CD14-positive monocyte (primary cell): ENCODE data around the gene SPCS3. TPM values are rescaled to one million over a fixed set of nuclear protein-coding genes. Genes with fewer than 3 reads are reported as not detected.

Experiments
- DNase-seq, 3 donors: peaks; one replicate each; pipeline ENCODE4 v3.0.0-alpha.2; 2011 to 2022
- H2AFZ ChIP-seq: 2 replicates; pipeline ENCODE4 v1.6.0; 2012; ENCODE audit warnings: mild to moderate bottlenecking, low read depth, low read length, inconsistent platforms; ENCODE audit not compliant: insufficient read depth, poor library complexity, severe bottlenecking
- H3K27ac ChIP-seq, 2 donors: 1 replicate in 1 of 2; 2 replicates in 1 of 2; pipeline ENCODE4 v1.5.1; 2012 to 2013; ENCODE audit warnings: low read length in 2 of 2, control low read depth in 1 of 2, inconsistent platforms in 1 of 2, low read depth in 1 of 2, mild to moderate bottlenecking in 1 of 2
- H3K27me3 ChIP-seq, 2 donors: one replicate each; pipeline versions ENCODE4 v1.6.0 to v1.6.1; 2011 to 2013; ENCODE audit warnings: low read length in 2 of 2; ENCODE audit not compliant: control insufficient read depth in 2 of 2, insufficient read depth in 2 of 2
- H3K36me3 ChIP-seq, 2 donors: replicated peaks in 1 of 2; 1 replicate in 1 of 2; 2 replicates in 1 of 2; pipeline versions ENCODE4 v1.5.1 to v1.6.1; 2012 to 2013; ENCODE audit warnings: low read length in 2 of 2, control low read depth in 1 of 2, inconsistent platforms in 1 of 2, mild to moderate bottlenecking in 1 of 2; ENCODE audit not compliant: insufficient read depth in 2 of 2, control insufficient read depth in 1 of 2
- H3K4me1 ChIP-seq, 2 donors: 1 replicate in 1 of 2; 2 replicates in 1 of 2; pipeline versions ENCODE4 v1.5.1 to v1.6.1; 2012 to 2013; ENCODE audit warnings: low read length in 2 of 2, control low read depth in 1 of 2, inconsistent platforms in 1 of 2, mild to moderate bottlenecking in 1 of 2, moderate library complexity in 1 of 2; ENCODE audit not compliant: insufficient read depth in 2 of 2, control insufficient read depth in 1 of 2
- H3K4me2 ChIP-seq: replicated peaks from 2 replicates; pipeline ENCODE3; 2012; ENCODE audit warnings: low read length, moderate library complexity, mild to moderate bottlenecking; ENCODE audit not compliant: poor library complexity, severe bottlenecking; ENCODE audit errors: extremely low read depth
- H3K4me3 ChIP-seq, 3 experiments: fragments of 200-600 bp in 1 of 3; sonication (generic) in 1 of 3; replicated peaks in 1 of 3; 1 replicate in 2 of 3; 2 replicates in 1 of 3; pipeline ENCODE4 v1.5.1; 2011 to 2013; ENCODE audit warnings: low read length in 3 of 3, mild to moderate bottlenecking in 3 of 3, control low read depth in 2 of 3, low read depth in 2 of 3, inconsistent platforms in 1 of 3, moderate library complexity in 1 of 3
- H3K79me2 ChIP-seq: 2 replicates; pipeline ENCODE4 v1.6.0; 2012; ENCODE audit warnings: mild to moderate bottlenecking, control low read depth, inconsistent platforms, low read length, moderate library complexity; ENCODE audit not compliant: insufficient read depth
- H3K9ac ChIP-seq: 2 replicates; pipeline ENCODE4 v1.6.0; 2017; ENCODE audit warnings: low read length, mild to moderate bottlenecking; ENCODE audit not compliant: insufficient read depth, poor library complexity, severe bottlenecking
- H3K9me3 ChIP-seq, 2 donors: replicated peaks in 1 of 2; 1 replicate in 1 of 2; 2 replicates in 1 of 2; pipeline versions ENCODE4 v1.5.1 to v1.6.1; 2012 to 2013; ENCODE audit warnings: low read length in 2 of 2, control low read depth in 1 of 2; ENCODE audit not compliant: control insufficient read depth in 1 of 2, insufficient read depth in 1 of 2
- H4K20me1 ChIP-seq: 2 replicates; pipeline ENCODE4 v1.6.0; 2012; ENCODE audit warnings: mild to moderate bottlenecking, low read length, control low read depth, moderate library complexity; ENCODE audit not compliant: insufficient read depth
- H3K27ac Mint-ChIP-seq, 7 donors: one replicate each; pipeline ENCODE4 v1.8.0; 2020; ENCODE audit warnings: mild to moderate bottlenecking in 7 of 7, mixed read lengths in 7 of 7, moderate library complexity in 6 of 7, inconsistent platforms in 2 of 7
- H3K27me3 Mint-ChIP-seq, 3 donors: one replicate each; pipeline ENCODE4 v1.8.0; 2021 to 2022; ENCODE audit warnings: low read depth in 3 of 3, mild to moderate bottlenecking in 3 of 3, mixed read lengths in 3 of 3, moderate library complexity in 3 of 3, inconsistent platforms in 1 of 3
- H3K36me3 Mint-ChIP-seq, 2 donors: one replicate each; pipeline ENCODE4 v1.8.0; 2020; ENCODE audit warnings: mixed read lengths in 2 of 2, inconsistent platforms in 1 of 2, mild to moderate bottlenecking in 1 of 2
- H3K4me1 Mint-ChIP-seq: one replicate; pipeline ENCODE4 v1.8.0; 2020; ENCODE audit warnings: mild to moderate bottlenecking, mixed read lengths
- H3K4me3 Mint-ChIP-seq, 2 donors: one replicate each; pipeline ENCODE4 v1.8.0; 2020; ENCODE audit warnings: mild to moderate bottlenecking in 2 of 2, mixed read lengths in 2 of 2, moderate library complexity in 1 of 2
- H3K9me3 Mint-ChIP-seq, 7 donors: one replicate each; pipeline ENCODE4 v1.8.0; 2020 to 2022; ENCODE audit warnings: mixed read lengths in 7 of 7, mild to moderate bottlenecking in 6 of 7, moderate library complexity in 6 of 7, inconsistent platforms in 2 of 7
- CTCF ChIP-seq: fragments of 200-600 bp; IDR thresholded peaks from one replicate; pipeline ENCODE4 v1.8.0; 2022; ENCODE audit warnings: antibody characterized with exemption, mild to moderate bottlenecking
- WGBS: methylation state at CpG from one replicate; pipeline ENCODE4 v1.1.5; 2013; ENCODE audit warnings: missing lambda C conversion rate; ENCODE audit not compliant: insufficient coverage; 5-methylcytosine and 5-hydroxymethylcytosine counted together
- intact Hi-C, 2 donors: fragments of 100-400 bp; cut with micrococcal nuclease; formaldehyde crosslinking; loops; one replicate each; pipeline versions ENCODE4 v1.15.0 to v1.15.1; 2023
- polyA plus RNA-seq, 3 donors: library from polyadenylated mRNA; depleted of rRNA in 1 of 3; unstranded in 2 of 3; stranded (reverse) in 1 of 3; fragments of 300-500 nt in 2 of 3; fragments of >200 nt in 1 of 3; fragmentation: Illumina TruSeq in 2 of 3; gene quantifications; 1 replicate in 2 of 3; 2 replicates in 1 of 3; pipeline ENCODE4 v1.2.3, GENCODE V29; 2012 to 2021

Gene SPCS3
- polyA plus RNA-seq, 3 donors, result 50.4 to 112 (median 107) TPM

- TF ChIP-seq CTCF, result no peak
- H2AFZ ChIP-seq, result no peak overlapping the region
- intact Hi-C loops, result no loop called here
- Mint-ChIP-seq H3K4me3 (no peak overlapping the region), H3K9me3 (peaks cover 2 to 9% (median 4%) of the 10 kb centered on the region in 7 donors), H3K4me1 (no peaks in the 10 kb centered on the region), H3K27me3 (peaks cover 0 to 1% (median 0%) of the 10 kb centered on the region in 3 donors), H3K27ac (no peak overlapping the region), H3K36me3 (no peaks in the 10 kb centered on the region)
- no peak overlapping the region for H3K4me2 ChIP-seq
- DNase-seq, result no peak
- no peaks in the 10 kb centered on the region for H3K9me3 ChIP-seq
- no peaks in the 10 kb centered on the region for H3K27me3 ChIP-seq
- no peak overlapping the region for H3K9ac ChIP-seq
- no peaks in the 10 kb centered on the region for H4K20me1 ChIP-seq
- no CpG with 5 or more reads among the region's 1 CpG for WGBS
- no peak overlapping the region for H3K27ac ChIP-seq
- H3K4me3 ChIP-seq, result no peak overlapping the region
- H3K4me1 ChIP-seq, result no peaks in the 10 kb centered on the region
- H3K36me3 ChIP-seq, result no peaks in the 10 kb centered on the region
- no peaks in the 10 kb centered on the region for H3K79me2 ChIP-seq
Observed at GRCh38 chr4:176363072-176363471, 43.3 kb downstream of the SPCS3 start.

GRCh38 chr4:176367771-176368465 is 48.2 kb downstream of the SPCS3 start:
- Mint-ChIP-seq H3K9me3 (peaks cover 2 to 8% (median 4%) of the 10 kb centered on the region in 7 donors), H3K27ac (no peak overlapping the region), H3K4me3 (no peak overlapping the region), H3K4me1 (no peaks in the 10 kb centered on the region), H3K36me3 (no peaks in the 10 kb centered on the region), H3K27me3 (peaks cover 0 to 1% (median 0%) of the 10 kb centered on the region in 3 donors)
- no peaks in the 10 kb centered on the region for H3K27me3 ChIP-seq
- H3K79me2 ChIP-seq, result no peaks in the 10 kb centered on the region
- intact Hi-C loops, result no loop called here
- no peak overlapping the region for H3K27ac ChIP-seq
- H3K9ac ChIP-seq, result no peak overlapping the region
- no peak overlapping the region for H2AFZ ChIP-seq
- H3K36me3 ChIP-seq, result no peaks in the 10 kb centered on the region
- no peaks in the 10 kb centered on the region for H3K9me3 ChIP-seq
- H3K4me1 ChIP-seq, result no peaks in the 10 kb centered on the region
- no peak overlapping the region for H3K4me2 ChIP-seq
- no peak for TF ChIP-seq CTCF
- no peak for DNase-seq
- no peak overlapping the region for H3K4me3 ChIP-seq
- 95% methylated on average over 6 of the region's 8 CpGs for WGBS
- H4K20me1 ChIP-seq, result no peaks in the 10 kb centered on the region
